CD4-positive, alpha-beta T cell treated with Interleukin-21 for 1 hour (primary cell): ENCODE results near the gene ETV6.
"Not testable (repeated sequence)": the region's sequence is repeated elsewhere in the genome, so short reads cannot be mapped to it uniquely, and the experiment has no call there.

Experiments used
- DNase-seq: peaks from one replicate; pipeline ENCODE4 v3.0.0-alpha.2; 2020

ETV6 gene

DNA sequence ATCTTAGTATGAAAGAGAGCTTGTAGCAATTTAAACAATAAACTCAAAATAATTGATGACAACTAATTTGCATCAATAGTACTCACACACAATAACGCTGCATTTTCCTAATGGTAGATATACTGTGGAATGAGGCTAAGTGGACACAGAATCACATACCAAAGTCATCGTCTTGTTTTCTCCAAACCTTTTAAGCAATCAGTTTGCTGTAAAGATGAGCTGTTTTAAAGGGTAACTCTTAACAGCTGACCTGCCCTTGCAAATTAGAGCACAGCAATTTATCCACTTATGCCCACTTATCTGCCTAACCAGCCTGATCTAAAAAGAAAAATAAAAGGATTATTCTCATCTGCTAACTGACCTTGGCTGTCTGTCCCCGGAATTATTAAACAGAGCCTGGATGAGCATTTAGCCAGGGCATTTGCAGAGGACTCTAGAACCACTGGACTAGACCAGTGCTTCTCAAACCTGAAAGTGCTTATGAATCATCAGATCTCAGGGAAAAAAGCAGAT lies 247.0 kb downstream of the ETV6 start:
- DNase-seq: no peak

DNA sequence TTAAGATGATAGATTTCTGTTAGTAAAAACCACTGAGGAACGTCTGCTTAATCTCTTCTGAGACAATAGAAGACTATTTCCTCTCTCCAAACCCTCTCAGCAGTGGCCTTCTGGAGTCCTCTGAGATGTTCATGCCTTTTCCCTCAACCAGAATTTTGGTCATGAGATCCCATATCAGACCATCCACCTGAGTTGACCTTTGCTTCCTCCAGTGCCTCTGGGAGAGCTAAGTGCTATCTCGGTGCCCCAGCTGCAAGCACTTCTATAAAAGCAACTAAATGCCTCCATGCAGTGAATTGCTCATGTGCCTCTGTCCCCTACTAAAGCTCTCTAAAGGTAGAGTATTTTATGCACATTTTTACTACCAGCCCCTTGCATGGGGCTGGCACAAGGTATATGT lies 248.4 kb downstream of the ETV6 start:
- DNase-seq: no peak

DNA sequence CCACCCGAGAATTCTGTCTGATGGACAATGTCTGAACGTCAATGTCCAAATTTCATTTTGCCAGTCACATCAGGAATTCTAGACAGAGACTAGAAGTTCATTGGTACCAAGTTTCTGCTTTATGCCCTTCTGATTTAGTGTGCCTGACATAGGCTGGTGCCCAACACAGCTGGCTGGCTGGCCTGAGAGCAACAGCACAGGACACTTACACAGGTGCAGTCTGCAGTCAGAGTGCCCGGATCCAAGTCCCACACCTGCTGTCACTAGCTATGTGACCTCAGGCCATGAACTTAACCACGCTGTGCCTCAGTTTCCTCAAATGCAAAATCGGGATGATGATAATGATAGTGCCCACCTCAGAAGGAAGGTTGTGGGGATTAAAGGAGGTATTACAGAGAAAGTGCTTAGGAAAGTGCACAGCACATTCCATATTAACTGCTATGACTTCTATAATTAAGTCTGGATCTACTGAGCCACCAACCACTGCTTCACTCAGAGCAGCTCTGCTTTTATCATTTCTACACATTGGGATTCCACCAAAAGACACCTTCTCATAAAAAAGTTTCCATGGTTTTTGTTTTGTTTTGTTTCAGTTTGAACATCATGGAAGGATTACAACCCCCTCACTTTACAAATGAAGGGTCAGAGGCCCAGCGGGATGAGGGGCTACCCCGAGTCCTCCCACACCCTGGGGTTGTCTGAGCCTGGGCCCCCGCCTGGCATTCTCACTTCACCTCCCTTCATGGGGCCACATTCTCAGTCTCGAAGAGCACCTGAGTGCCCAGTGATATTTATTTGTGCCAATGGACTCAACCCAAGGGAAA lies 252.4 kb downstream of the ETV6 start:
- DNase-seq: no peak

DNA sequence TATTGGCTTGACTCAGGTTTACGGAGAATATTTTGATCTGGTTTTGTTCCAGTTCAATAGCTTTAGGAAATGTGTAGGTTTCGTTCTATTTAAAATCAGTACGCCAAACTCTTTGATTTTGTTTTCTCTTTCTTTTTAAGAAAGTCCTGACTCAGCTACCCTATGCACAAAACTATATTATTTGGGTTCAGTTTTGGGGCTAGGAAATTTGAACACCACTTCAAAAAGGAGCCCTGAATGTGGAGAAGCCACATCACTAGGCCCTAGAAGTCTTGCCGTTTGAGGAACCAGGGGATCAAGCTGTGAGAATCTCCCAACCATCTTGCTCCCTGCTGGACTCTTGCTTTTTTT lies 253.0 kb downstream of the ETV6 start:
- no peak for DNase-seq

DNA sequence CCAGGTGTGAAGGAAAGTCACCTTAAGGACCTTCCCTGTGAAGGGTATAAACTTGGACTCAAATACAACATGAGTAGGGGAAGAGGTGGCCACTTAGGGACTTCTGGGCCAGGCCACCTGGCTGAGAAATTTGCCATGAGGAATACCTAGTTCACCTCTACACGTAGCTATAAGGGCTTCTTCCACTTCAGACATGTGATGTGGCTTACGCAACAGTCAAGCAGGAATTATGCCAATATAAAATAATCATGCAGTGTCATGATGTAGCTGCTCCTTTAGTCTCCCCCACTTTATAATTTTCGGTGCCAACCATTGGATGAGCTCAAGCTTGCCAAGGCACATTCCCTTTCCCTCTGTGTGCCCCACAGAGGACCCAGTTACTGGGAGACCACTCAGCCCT lies 254.7 kb downstream of the ETV6 start:
- DNase-seq: no peak

DNA sequence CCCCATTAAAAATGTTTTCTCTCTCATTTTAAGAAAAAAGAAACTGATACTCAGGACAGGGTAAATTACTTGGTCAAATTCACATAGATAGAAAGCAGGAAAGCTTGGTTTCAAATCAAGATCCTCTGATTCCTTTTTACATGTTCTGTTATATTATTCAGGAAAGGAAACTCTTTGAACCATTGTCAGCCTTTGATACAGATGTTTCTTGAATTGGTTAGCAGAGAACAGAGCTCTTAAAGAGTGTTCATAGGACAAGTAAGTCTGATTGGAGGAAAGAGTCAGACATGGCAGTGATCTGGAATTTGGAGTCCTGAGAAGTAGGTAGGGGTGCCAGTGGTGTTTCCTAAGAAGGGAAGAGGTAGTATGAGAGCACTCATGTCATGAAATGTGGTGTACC lies 256.1 kb downstream of the ETV6 start:
- no peak for DNase-seq

DNA sequence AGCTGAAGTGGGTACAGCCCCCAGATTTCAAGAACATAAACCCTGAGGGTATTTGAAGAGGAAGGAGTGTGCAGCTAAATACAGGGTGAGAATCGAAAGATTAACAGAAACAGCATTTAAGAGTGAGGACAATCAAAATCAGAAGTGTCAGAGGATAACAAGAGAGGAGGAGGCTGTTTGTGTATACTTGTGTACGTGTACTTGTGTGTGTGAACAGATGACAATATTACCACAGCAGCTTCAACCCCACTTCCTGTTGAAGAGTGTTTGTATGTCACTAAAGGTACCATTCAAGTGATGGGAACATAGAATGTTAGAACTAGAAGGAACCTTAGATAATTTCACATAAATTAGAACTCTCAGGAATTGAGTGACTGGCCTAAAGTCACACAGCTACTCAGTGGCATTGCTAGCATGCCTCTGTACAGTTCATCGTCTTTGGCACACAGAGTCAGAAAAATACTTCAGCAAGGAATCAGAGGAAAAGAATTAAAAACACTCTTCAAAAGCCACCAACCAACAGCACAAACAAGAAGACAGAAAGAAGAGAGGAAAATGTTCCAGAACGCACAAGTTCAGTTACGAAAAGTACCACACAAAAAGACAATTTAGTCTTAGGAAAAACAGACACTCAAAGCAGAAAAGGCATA lies 256.9 kb downstream of the ETV6 start:
- no peak for DNase-seq

DNA sequence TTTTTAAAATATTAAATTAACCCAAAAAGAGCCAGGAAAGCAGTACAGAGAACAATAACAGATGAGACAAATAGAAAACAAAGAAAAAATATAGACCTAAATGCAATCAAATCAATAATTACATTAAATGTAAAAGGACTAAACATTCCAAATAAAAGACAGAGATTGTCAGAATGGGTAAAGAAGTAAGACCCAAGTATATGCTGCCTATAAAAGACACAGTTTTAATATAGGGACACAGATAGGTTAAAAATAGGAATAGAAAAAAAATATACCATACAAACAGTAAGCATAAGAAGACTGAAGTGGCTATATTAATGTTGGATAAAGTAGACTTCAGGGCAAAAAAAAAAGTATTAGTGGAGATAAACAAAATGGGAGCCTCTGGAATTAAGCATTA lies 258.2 kb downstream of the ETV6 start:
- no peak for DNase-seq

DNA sequence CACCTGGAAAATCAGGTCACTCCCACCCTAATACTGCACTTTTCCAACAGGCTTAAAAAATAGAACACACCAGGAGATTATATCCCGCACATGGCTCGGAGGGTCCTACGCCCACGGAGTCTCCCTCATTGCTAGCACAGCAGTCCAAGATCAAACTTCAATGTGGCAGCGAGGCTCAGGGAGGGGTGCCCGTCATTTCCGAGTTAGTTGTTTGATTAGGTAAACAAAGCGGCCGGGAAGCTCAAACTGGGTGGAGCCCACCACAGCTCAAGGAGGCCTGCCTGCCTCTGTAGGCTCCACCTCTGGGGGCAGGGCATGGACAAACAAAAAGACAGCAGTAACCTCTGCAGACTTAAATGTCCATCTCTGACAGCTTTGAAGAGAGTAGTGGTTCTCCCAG lies 259.9 kb downstream of the ETV6 start:
- not testable (repeated sequence) for DNase-seq

DNA sequence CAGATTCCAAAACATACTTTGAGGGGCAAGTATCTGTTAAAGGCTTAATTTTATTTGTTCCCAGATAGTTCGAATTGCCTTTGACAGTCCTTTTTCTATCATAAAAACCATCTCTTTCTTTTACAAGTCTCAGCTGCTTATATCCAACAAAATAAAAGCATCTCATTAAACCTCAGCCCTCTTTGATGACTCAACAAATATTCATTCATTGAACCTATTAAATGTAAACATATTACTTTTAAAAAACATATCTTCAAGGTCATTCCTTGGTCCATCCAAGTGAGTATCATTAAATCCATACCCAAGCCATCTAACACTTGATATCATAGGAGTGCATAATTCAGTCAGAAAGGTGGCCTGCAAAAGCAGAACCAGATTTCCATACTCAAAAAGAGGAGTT lies 266.6 kb downstream of the ETV6 start:
- DNase-seq: no peak

DNA sequence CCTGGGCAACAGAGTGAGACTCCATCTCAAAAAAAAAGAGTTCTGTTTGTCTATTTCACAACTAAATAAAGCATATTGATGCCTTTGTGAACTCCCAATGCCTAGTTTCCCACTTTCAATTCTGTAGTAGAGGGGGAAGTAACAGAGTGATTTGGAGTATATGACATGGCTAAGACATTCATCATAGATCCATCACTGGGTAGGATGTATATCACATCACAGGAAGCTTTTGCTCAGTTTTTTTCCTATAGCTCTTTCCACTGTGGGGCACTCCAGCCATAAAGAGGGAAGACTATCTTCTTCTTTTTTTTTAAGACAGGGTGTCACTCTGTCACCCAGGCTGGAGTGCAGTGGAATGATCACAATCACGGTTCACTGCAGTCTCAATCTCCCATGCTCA lies 267.3 kb downstream of the ETV6 start:
- DNase-seq: no peak

DNA sequence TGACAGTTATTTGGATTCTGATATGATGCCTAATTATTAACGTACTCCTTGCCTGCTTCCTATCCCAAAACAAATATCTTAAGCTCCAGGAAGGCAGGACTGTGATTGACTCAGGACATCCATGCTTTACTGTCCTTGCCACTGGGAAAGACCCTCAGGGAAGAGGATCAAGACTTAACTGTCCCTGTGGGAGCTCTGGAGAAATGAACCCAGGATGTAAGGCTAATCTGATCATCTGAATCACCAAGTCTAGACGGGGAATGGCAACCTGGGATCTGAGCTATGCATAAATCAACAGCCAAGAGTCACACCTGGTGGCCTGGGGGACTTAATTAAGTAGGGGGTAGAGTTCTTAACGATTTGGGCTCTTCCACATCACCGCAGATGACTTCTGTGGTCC lies 268.0 kb downstream of the ETV6 start:
- no peak for DNase-seq

DNA sequence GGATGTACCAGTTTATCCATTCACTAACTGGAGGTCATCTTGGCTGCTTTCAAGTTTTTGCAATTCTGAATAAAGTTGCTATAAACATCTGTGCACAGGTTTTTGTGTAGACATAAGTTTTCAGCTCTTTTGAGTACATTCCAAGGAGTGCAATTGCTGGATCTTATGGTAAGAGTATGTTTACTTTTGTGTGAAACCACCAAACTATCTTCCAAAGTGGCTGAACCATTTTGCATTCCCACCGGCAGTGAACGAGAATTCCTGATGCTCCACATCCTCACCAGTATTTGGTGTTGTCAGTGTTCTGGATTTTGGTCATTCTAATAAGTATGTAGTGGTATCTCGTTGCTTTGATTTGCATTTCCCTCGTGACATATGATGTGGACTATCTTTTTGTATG lies 270.8 kb downstream of the ETV6 start:
- DNase-seq: no peak

DNA sequence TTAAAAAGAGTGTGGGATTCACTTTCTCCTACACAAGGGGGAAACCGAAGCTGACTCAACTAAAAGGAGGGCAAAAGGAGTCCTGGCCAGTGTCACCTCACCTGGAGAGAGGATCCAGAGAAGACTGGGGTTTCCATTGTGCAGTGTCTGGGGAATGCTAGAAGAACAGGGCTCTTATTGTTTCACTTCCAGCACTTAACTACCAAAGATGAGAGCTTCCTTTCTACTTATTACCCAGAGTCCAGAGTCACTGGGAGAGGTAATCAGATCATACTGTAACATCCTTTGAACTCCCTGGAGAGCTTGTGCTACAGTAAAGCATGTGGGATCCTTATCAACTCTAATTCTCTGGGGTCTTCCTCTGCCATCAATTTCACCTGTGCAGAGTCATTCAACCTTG lies 272.9 kb downstream of the ETV6 start:
- no peak for DNase-seq

DNA sequence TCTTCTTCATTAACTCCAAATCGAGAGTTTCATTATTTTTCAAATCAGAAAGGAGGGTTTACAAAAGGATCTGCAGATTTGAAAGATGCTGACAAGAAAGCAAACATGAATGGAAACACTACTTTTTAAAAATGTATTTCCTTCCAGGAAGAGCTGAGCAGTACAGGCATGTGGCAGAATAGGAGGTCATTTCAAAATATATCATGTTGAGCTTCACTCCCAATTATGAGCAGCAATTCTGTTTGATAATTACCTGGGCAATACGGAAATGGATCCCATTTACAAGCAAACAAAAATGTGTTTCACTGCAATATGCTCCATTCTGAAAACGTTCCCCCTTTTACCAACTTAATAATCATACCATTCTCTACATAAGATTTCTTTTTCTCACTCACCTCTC lies 273.6 kb downstream of the ETV6 start:
- DNase-seq: no peak

DNA sequence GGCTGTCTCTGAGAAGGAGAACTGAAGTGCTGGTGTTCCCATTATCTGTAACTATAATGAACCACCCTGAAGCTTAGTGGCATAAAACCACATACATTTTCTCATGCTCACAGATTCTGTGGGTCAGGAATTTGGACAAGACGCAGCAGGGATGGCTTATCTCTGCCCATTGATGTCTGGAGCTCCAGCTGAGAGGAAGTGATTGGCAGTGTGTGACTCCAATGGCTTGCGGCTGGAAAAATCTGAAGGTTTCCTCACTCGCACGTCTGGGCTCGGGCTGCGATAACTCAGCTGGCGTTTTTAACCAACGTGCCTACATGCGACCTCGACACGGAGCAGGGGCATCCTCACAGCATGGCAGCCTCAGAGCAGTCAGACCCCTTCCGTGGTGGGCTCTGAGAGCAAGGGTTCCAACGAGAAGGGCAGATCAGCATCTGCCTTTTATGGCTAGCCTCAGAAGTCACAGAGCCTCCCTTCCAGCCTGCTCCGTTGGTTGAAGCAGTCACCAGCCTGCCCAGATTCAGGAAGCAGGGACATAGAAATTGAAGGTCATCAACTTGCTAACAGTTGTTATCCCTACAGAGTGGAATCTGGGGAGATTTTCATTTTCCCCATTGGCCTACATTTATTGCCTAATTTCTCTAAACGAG lies 277.9 kb downstream of the ETV6 start:
- DNase-seq: no peak

DNA sequence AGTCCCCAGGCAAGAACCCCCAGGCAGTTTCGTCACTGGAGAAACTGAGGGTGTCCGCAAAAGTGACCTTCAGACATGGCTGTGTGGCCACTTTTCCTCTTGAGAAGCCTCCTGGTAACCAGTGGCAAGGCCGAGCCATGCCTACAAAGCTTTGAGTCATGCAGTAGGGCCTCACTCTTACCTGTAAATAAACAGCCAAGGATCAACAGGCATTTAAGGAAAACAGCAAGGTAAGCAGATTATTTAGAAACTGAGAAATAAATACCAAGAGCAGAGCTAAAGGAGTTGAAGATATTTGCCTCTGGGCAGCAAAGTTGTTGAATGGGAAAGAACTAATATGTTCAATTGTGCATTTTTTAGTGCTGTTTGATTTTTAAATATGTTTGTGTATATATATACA lies 280.2 kb downstream of the ETV6 start:
- DNase-seq: no peak

DNA sequence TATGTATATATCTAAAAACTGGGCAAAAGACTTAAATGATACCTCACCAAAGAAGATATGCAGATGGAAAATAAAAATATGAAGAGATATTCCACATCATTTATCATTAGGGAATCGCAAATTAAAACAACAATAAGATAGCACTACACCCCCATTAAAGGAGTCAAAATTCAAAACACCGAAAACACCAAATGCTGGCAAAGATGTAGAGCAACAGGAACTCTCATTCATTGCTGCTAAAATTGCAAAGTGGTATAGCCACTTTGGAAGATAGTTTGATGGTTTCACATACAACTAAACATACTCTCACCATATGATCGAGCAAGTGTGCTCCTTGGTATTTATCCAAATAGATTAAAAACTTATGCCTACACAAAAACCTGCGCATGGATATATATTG lies 289.7 kb downstream of the ETV6 start:
- DNase-seq: no peak

DNA sequence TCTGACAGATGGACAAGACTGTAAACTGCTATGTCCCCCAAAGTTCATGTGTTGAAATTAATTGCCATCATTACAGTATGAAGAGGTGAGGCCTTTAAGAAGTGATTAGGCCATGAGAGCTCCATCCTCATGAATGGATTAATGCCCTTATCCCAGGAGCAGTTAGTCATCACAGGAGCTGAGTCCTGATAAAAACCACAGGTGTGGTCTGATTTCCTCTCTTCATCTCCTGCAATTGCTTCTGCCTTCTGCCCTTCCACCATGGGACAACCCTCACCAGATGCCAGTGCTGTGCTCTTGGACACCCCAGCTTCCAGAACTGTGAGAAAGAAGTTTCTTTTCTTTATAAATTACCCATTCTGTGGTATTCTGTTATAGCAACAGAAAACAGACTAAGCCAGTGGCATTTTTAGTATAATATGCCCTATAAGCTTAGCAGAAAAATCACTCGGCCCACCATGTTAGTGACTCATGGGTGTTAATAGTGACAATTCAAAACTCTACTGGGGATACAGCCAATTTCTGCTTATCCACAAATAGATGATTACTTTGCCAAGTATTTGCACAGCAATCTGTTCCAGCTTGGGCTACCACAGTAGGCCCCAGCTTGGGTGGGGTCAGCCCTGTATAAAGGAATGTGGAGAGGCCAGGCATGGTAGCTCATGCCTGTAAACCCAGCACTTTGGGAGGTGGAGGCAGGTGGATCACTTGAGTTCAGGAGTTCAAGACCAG lies 292.3 kb downstream of the ETV6 start:
- no peak for DNase-seq

DNA sequence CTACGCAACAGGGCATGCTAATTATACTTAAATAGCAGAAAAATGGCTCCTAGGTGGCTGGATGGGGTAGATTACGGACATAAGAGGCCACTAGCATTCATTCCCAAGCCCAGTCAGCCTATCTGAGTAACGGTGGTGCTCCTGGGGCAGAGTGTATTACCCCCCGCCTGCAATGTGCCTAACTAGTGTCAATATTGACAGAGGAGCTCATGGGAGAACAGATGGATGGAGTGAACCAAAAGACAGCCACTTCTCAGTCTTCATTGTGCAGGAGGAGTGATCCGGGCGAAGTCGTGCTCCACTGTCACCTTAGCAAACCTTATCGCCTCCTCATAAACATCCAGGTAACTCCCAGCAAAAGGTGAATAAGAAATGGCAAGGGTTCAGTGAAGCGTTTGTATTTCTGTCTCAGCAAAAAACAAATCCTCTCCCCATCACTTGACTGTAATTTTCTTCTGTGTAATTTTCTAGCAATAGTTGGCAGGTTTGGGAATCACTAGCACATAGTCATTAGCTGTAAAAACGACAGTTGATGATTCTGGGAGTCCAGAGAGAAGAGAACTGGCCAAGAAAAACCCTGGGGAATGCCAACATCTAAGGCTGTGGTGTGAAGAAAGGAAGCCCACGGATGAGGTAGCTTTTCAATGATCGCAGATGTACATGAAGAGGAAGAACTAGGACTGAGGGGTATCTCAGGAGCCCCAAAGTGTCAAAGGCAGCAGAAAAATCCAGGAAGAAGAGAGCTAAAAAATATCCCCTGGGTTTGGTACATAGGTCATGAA lies 294.6 kb downstream of the ETV6 start:
- no peak for DNase-seq
